Activated T-cell treated with anti-CD3 and anti-CD28 coated beads, Interleukin-2, amount 50 U/mL, for 4 hours (primary cell): ENCODE results near the gene MPST. TPM values are rescaled to one million over a fixed set of nuclear protein-coding genes. Genes with fewer than 3 reads are reported as not detected.
"Not testable (repeated sequence)": the region's sequence is repeated elsewhere in the genome, so short reads cannot be mapped to it uniquely, and the experiment has no call there.

Experiments used
- ATAC-seq, 2 donors: fragments of 200-7000 bp; cut with Tn5 transposase; one replicate each; pipeline ENCODE4 v1.10.0; 2021
- DNase-seq: peaks from one replicate; pipeline ENCODE4 v3.0.0-alpha.2; 2020
- H3K27me3 Mint-ChIP-seq: one replicate; pipeline ENCODE4 v1.8.0; 2021; ENCODE audit warnings: low read depth, mixed read lengths
- H3K36me3 Mint-ChIP-seq: one replicate; pipeline ENCODE4 v1.8.0; 2022; ENCODE audit warnings: mixed read lengths; ENCODE audit not compliant: insufficient read depth
- H3K4me1 Mint-ChIP-seq: one replicate; pipeline ENCODE4 v1.8.0; 2021; ENCODE audit warnings: low read depth, mixed read lengths
- H3K4me3 Mint-ChIP-seq: one replicate; pipeline ENCODE4 v1.8.0; 2021; ENCODE audit warnings: mild to moderate bottlenecking, moderate library complexity, mixed read lengths
- H3K9me3 Mint-ChIP-seq: one replicate; pipeline ENCODE4 v1.8.0; 2021; ENCODE audit warnings: mixed read lengths
- total RNA-seq, 3 donors: library from RNA; stranded (reverse); gene quantifications; one replicate each; pipeline ENCODE4 v1.2.1, GENCODE V29; 2021

Gene MPST
- 1 to 10 TPM; 4.7 to 7.2 (median 6.0) TPM for total RNA-seq

DNA sequence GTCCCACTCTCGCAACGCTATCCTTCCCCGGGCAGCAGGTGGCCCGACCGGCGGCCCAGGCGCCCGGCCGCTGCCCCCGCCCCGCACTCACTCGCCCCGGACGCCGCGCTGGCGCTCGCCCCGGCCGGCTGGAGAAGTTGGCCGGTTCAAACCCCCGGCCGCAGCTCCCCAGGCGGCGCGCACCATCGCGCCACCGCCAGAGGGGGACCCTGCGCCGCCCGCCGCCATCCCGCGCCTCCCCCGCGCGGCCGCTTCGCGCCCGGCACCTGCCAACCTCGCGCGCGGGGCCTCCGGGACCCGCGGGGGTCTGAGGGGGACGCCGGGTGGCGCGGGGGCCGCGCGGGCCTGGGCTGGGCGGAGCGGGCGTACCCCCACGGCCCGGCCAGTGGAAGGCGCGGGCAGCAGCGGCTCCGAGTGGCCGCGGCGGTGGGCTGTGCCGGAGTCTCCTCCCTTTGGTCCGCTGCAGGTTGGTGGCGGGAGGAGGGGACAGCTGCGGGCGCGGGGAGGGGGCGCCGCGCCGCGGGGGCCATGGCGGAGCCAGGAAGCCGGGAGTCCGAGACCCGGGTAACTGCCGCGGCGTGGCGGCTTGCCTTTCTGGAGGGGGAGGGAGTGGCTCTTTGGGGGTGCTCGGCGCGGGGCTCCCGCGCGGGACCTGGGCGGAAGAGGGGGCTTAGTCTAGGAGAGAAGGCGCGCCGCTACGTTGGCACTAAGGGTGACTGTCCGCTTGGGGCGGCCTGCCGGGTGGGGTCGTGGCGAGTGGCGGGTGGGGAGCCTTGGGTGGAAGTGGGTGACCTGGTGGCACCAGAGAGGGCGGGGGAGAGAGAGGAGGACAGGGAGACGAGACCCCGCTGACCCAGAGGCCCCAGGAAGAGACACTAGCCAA is at the start of gene MPST, which contains the start of gene TST:
MPST (plus strand) TSS at position 434 of the 883 bp plus-strand sequence; CDS start at position 529, 95 bp downstream.
TST (minus strand) TSS at position 139 of the 883 bp plus-strand sequence. CDS start 715 bp downstream, outside the sequence.
- DNase-seq = peak; percentile 21
- Mint-ChIP-seq H3K4me1 (peaks cover 13% of the 10 kb centered on the region), H3K9me3 (no peaks in the 10 kb centered on the region), H3K4me3 (peak within 1 kb of the TSS; percentile 86), H3K27me3 (peaks cover 9% of the 10 kb centered on the region), H3K36me3 (no peaks in the 10 kb centered on the region)
- ATAC-seq = peak; percentile 81

DNA sequence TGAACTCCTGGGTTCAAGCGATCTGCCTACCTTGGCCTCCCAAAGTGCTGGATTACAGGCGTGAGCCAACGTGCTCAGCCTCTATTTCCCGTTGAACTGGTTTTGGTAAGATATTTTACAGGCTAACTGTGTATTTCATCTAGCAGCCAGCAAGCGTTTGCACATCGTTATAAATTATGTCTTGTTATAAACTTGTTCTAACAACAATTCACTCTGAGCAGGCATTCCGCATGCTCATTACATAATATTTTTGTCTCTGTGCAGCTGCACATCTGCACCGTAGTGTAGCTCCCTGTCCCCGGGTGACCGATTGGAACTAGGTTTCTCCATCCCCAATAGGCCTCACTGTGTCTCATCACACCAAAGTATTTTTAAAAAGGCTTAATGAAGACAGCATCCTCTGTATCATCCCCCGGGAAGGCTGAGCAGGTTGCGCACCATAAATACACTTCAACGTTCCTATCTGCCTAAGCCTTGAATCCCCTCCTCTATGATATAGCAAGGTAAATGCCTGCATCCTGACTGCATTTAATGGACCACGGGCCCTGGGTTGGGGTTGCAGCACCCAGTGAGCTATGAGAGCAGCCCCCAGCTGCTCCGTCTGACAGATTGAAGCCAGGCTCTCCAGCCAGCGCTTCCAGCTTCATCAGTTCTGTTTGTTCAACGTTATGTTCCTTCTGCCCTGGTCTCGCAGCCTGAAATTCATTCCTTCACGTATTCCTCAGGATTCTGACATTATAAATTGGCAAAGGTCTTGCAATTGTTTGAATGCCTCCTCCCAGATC is 48.0 kb upstream of the MPST start:
- Mint-ChIP-seq H3K9me3 (no peaks in the 10 kb centered on the region), H3K36me3 (no peaks in the 10 kb centered on the region), H3K4me1 (no peaks in the 10 kb centered on the region), H3K4me3 (no peak overlapping the region), H3K27me3 (no peaks in the 10 kb centered on the region)
- DNase-seq (no peak), ATAC-seq (no peak)

DNA sequence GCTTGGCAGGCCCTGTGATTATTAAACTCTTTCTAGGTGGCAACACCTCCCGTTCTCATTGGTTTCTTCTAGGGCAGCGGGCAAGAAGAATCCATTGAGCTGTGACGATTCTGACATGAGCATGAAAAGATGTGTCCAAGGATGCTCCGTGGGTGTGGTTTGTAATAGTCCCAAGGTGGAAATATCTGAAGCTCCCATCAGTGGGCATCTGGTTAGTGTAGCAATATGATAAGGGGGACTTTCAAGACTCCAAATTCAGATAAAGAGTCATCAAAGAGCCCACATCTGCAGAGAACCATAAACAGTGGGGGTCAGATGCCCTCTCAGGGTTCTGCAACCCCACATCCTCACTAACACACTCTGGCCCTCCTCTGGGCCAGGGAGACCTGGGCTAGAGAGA is 42.9 kb upstream of the MPST start:
- peak overlapping the region; percentile 91 for H3K4me3 Mint-ChIP-seq
- H3K36me3 Mint-ChIP-seq = no peaks in the 10 kb centered on the region

DNA sequence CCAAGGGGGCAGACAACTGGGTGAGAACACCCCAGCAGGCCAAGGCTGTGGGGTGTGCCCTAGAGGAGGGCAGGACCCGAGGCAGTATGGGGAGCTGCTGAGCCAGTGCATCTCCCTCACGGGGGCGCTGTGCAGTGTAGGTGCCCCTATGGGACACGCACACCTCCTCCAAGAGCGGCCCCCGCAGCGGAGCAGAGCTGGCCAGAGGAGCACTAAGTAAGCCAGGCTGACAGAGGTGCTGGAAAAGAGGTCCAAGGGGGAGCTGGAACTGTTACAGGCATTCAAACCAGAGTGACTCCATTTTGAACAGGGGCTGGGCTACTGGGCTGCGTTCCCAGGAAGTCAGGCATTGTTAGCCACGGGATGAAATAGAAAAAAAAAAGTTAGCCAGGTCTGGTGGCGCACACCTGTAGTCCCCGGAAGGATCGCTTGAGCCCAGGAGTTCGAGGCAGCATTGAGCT is 42.1 kb upstream of the MPST start:
- no peaks in the 10 kb centered on the region for H3K9me3 Mint-ChIP-seq
- H3K4me1 Mint-ChIP-seq = peaks cover 9% of the 10 kb centered on the region
- peaks cover 5% of the 10 kb centered on the region for H3K27me3 Mint-ChIP-seq
- H3K36me3 Mint-ChIP-seq = no peaks in the 10 kb centered on the region
- DNase-seq (peak; percentile 76), ATAC-seq (peak; percentile 90 to 95)
- H3K4me3 Mint-ChIP-seq = peak overlapping the region; percentile 91

More for the DNA sequence above, 42.9 kb upstream of the MPST start:
- DNase-seq (no peak), ATAC-seq (no peak)
- H3K9me3 Mint-ChIP-seq = no peaks in the 10 kb centered on the region
- peaks cover 9% of the 10 kb centered on the region for H3K4me1 Mint-ChIP-seq
- no peaks in the 10 kb centered on the region for H3K27me3 Mint-ChIP-seq

DNA sequence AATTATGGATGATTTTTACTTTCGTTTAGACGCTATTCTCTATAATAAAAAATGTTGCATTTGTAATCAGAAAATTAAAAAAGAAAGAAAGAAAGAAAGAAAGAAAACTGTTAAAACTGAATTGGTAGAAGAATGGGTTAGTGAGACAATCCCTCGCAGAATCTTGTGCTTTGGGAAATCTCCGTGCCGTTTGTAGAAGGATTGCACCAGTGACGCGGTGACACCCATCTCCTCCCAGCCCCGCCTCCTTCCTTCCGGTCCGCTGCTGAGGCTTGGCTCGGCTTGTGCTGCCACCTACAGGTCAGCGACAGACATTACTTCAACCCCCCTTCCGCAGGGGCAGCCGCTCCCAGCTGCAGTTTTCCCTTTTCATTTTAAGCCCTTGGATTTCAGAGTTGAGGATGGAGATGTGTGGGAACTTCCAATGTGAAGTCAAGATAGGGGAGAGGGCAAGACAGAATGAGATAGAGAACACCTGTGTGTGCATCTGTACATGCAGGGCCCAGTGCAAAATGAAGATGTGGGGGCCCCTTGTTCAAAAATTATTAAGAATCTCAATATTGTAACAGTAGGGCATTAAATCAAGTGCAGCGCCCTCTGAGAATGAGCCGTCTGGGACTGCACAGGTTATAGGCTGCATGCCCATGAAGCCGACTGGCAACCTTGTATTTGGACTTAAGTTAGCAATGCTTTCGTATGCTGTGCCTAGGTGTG is 41.4 kb upstream of the MPST start:
- H3K4me3 Mint-ChIP-seq = peak overlapping the region; percentile 91
- peak; percentile 85 to 88 for ATAC-seq
- H3K9me3 Mint-ChIP-seq = no peaks in the 10 kb centered on the region
- H3K4me1 Mint-ChIP-seq = peaks cover 9% of the 10 kb centered on the region
- DNase-seq = peak; percentile 87
- no peaks in the 10 kb centered on the region for H3K36me3 Mint-ChIP-seq
- H3K27me3 Mint-ChIP-seq = peaks cover 7% of the 10 kb centered on the region

DNA sequence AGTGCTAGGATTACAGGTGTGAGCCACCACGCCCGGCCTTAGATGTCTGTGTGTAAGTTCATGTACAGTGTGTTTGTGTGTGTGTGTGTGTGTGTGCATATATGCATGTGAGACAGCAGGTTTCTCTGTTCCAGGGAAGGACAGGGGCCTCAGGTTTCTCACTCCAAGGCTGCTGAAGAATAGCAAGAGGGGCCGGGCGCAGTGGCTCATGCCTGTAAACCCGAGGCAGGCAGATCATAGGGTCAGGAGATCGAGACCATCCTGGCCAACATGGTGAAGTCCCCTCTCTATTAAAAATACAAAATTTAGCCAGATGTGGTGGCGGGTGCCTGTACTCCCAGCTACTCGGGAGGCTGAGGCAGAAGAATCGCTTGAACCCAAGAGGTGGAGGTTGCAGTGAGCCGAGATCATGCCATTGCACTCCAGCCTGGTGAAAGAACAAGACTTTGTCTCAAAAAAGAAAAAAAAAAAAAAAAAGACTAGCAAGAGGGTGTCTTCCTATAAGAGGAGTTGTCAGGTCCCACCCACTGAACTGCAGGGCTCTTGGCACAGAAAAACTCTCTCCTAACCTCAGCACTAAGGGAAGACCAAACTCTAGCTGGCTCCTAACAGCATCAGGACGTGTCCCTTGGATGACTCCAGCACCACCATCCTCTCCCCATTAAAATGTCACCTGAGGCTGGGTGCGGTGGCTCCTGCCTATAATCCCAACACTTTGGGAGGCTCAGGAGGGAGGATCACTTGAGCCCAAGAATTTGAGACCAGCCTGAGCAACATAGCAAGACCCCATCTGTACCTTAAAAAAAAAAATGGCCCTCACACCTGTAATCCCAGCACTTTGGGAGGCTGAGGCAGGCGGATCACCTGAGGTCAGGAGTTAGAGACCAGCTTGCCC is 40.3 kb upstream of the MPST start:
- no peak for ATAC-seq
- peaks cover 11% of the 10 kb centered on the region for H3K27me3 Mint-ChIP-seq
- no peaks in the 10 kb centered on the region for H3K36me3 Mint-ChIP-seq
- H3K9me3 Mint-ChIP-seq = no peaks in the 10 kb centered on the region
- no peak overlapping the region for H3K4me3 Mint-ChIP-seq
- peaks cover 9% of the 10 kb centered on the region for H3K4me1 Mint-ChIP-seq
- DNase-seq = no peak

DNA sequence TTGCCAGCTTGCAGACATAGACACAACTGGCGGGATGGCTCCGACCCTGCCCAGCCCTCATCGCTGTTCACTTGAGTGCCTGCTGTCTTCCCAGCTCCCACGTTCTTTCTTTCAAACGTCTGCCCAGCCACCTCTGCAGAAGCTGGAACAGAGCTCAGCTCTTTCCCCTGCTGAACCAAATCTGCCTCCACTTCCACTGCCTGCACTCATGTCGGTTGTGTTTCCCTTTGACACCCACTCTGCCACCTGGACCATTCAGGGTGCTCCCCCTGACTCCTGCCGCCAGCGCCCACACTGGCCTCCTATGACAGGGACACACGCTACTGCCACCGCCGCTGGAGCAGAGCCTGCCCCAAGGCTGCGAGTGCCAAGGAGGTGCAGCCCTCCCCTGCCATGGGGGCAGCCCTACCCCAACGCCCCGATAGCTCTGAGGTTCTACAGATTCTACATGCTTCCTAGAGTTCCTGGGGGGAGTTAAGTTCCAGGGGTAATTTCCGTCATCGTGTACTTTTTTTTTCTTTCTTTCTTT is 38.2 kb upstream of the MPST start:
- H3K9me3 Mint-ChIP-seq = peaks cover 11% of the 10 kb centered on the region
- H3K4me3 Mint-ChIP-seq = no peak overlapping the region
- H3K27me3 Mint-ChIP-seq = peaks cover 11% of the 10 kb centered on the region
- H3K4me1 Mint-ChIP-seq = peaks cover 9% of the 10 kb centered on the region
- no peaks in the 10 kb centered on the region for H3K36me3 Mint-ChIP-seq
- no peak for ATAC-seq
- no peak for DNase-seq

DNA sequence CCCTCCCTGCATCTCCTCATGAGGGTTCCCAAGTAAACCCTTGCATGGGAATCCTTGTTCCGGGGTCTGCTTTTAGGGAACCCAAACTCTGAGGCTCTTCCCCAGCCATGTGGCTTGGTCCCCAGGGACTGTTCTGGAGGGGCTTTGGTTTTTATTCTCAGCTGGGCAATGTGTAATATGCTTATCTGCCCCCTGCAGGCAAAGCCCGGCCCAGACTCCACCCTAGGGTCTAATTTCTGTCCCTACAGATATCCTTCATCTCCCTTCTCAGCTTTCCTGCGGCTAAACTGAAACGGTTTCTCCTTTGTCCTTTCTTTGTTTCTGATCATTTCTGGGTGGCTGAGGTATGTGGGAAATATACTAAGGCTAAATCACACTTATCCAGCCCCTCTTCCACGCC is 37.4 kb upstream of the MPST start:
- H3K9me3 Mint-ChIP-seq = peaks cover 13% of the 10 kb centered on the region
- no peaks in the 10 kb centered on the region for H3K36me3 Mint-ChIP-seq
- no peak overlapping the region for H3K4me3 Mint-ChIP-seq
- ATAC-seq = no peak
- no peak for DNase-seq
- H3K27me3 Mint-ChIP-seq = peaks cover 11% of the 10 kb centered on the region
- H3K4me1 Mint-ChIP-seq = peaks cover 9% of the 10 kb centered on the region

DNA sequence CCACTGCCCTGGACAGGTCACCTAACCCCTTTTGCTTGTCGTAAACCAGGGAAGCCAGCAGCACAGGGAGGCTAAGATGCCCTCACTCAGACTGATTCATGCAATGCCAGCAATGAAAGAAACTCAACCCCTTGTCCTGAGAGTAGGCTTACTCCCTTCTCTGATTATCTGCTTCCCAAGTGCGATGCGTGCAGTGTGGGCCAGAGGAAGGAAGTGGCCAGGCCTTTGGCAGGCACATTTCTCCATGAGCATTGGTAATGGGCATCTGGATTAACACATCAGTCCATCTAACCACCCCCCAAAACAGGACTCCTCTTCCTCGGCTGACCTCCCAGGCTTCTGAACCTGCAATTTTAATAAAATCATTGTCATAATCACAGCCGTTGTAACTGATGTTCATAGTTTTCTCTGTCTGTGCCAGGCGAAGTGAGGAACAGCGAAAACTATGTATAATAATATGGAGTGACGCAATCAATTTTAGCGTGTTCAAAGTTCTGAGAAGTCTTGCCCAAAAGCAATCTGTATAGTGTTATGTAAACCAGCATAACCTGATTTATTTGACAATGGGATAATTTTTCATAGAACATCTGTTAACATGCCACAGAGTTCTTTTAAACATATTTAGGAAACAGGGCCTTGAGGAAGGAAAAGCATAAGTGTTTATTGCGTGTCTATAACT is 34.2 kb upstream of the MPST start:
- Mint-ChIP-seq H3K4me3 (no peak overlapping the region), H3K9me3 (peaks cover 13% of the 10 kb centered on the region), H3K27me3 (peaks cover 27% of the 10 kb centered on the region), H3K36me3 (no peaks in the 10 kb centered on the region), H3K4me1 (no peaks in the 10 kb centered on the region)
- no peak for DNase-seq
- ATAC-seq = no peak

DNA sequence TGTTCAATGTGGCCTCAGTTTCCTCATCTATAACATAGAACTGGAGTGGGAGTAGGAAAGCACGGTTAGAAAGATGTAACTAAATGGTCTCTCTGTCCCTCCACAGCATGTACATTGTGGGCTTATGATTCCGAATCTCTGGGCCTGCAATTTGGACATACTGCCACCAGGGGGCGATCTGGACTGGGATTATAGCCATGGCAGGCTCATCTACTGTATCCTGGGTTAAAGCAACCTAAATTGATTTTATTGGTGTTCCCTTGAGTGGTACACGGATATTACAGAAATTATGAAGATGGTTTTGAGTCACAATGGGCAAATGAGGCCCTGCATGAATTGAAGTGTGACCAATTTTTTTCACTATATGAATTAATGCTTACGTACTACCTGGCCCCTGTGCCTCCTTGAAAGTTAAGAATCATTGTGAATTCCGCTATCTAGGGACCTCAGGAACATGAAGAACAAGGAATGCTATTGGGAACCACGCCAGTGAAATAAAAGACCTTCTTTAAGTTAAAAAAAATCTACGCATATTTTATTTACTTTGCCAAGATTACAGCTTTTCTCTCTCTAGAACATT is 33.2 kb upstream of the MPST start:
- peaks cover 35% of the 10 kb centered on the region for H3K27me3 Mint-ChIP-seq
- peaks cover 13% of the 10 kb centered on the region for H3K9me3 Mint-ChIP-seq
- H3K4me3 Mint-ChIP-seq = no peak overlapping the region
- H3K4me1 Mint-ChIP-seq = no peaks in the 10 kb centered on the region
- DNase-seq = peak; percentile 27
- no peaks in the 10 kb centered on the region for H3K36me3 Mint-ChIP-seq
- ATAC-seq = peak in 1 of 2 donors; percentile 56

DNA sequence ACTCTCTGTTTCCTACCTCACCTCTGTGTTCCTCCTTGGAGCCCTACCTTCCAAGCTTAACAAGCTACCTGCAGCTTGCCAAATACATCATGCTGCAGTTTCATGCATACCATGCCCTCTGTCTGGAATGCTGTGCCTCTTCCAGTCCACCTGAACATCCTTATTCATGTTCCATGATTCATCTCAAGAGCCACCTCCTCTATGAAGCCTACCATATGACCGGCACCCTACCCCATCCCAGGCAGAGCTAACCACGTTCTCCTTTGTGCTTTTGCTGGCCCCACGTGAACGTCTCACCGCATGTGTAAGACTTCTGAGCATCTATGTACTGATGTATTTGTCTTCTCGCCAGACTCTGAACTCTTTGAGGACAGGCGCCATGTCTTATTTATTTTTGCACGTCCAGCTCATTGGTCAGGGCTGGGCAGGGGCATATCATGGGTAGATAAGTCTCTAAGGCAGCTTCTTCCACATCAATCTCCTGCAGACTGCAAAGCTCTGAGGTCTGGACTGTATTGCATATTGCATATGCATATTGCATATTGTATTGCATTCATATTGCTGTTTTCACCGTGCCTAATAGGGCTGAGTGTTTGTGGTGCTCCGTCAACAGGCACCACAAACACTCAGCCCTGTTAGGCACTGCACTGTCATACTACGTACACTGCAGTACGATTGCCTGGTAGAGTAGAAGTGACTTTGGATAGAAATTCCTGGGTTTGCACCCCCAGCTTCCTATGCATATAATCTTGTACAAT is 31.3 kb upstream of the MPST start:
- Mint-ChIP-seq H3K4me1 (no peaks in the 10 kb centered on the region), H3K4me3 (no peak overlapping the region), H3K36me3 (no peaks in the 10 kb centered on the region), H3K27me3 (peaks cover 35% of the 10 kb centered on the region), H3K9me3 (peaks cover 13% of the 10 kb centered on the region)
- ATAC-seq (no peak), DNase-seq (no peak)

DNA sequence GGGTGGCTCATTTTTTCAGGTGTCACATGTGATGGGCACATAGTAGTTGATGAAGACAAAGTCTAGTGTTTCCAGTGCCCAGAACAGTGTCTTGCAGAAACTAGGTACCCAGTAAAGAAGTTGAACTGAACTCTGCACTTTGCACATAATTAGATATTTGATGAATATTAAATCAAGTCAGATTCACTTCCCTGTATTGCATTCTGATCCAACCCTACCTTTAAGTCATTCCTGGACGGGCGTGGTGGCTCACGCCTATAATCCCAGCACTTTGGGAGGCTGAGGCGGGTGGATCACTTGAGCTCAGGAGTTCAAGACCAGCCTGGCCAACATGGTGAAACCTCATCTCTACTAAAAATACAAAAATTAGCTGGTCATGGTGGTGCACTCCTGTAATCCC is 30.5 kb upstream of the MPST start:
- DNase-seq, H3K4me1 Mint-ChIP-seq, H3K36me3 Mint-ChIP-seq, H3K4me3 Mint-ChIP-seq, ATAC-seq: not testable (repeated sequence)
- peaks cover 13% of the 10 kb centered on the region for H3K9me3 Mint-ChIP-seq
- H3K27me3 Mint-ChIP-seq = peaks cover 34% of the 10 kb centered on the region
